ENCODE data around the gene DLGAP1. TPM values are rescaled to one million over a fixed set of nuclear protein-coding genes. Genes with fewer than 3 reads are reported as not detected.

Gene DLGAP1
- total and polyA plus RNA-seq, 7 donors: 0.13 to 2.6 (median 1.3) TPM; not detected in 1

- no peaks in the 10 kb centered on the region for H3K9me3 ChIP-seq
- H3K27me3 ChIP-seq: no peaks in the 10 kb centered on the region
- H3K27ac ChIP-seq: no peak overlapping the region
- no peaks in the 10 kb centered on the region for H3K36me3 ChIP-seq
- no peaks in the 10 kb centered on the region for H3K4me1 ChIP-seq
- TF ChIP-seq POLR2AphosphoS5 (IDR thresholded peaks at IDR 0.05) (no peak), CTCF (IDR thresholded peaks at IDR 0.05) (no peak), POLR2A (IDR thresholded peaks at IDR 0.05) (no peak), EP300 (IDR thresholded peaks at IDR 0.05) (no peak)
- DNase-seq: no peak
- no peak overlapping the region for H3K4me3 ChIP-seq
- 97% methylated on average over 2 of the region's 2 CpGs for WGBS, 2 donors
- intact Hi-C loops (cut with DNase I): no loop called here
Observed at GRCh38 chr18:4271952-4272351, 183.2 kb downstream of the DLGAP1 start.

DNA sequence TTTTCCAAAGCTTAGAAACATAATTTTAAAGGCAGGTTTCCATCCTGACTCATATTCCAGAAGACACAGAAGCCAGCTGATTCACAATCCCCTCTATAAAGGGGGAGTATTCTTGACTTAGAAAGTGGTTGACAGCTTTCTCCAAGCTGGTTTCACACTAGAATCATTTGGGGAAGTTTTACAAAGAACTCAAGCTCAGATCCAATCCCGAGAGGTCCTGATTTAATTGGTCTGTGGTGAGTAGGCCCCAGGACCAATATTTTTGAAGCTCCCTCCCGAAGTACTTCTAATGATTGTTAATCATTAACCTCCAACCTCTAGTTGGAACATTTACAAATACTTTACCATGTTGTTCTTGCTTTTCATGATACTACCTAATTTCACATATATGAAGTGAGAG lies 184.1 kb downstream of the DLGAP1 start:
- Histone ChIP-seq H3K36me3 (no peaks in the 10 kb centered on the region), H3K4me3 (no peak overlapping the region), H3K27ac (no peak overlapping the region), H3K9me3 (no peaks in the 10 kb centered on the region), H3K4me1 (no peaks in the 10 kb centered on the region), H3K27me3 (no peaks in the 10 kb centered on the region)
- intact Hi-C loops (cut with DNase I): no loop called here
- no peak for DNase-seq
- no peak for TF ChIP-seq CTCF (IDR thresholded peaks at IDR 0.05)
- TF ChIP-seq POLR2A (IDR thresholded peaks at IDR 0.05): no peak
- TF ChIP-seq POLR2AphosphoS5 (IDR thresholded peaks at IDR 0.05): no peak
- TF ChIP-seq EP300 (IDR thresholded peaks at IDR 0.05): no peak
- 19 to 74% methylated on average over 2 of the region's 2 CpGs for WGBS, 2 donors

GRCh38 chr18:4270016-4270415 lies 185.1 kb downstream of the DLGAP1 start:
- no peak for DNase-seq
- Histone ChIP-seq H3K27me3 (no peaks in the 10 kb centered on the region), H3K4me1 (no peaks in the 10 kb centered on the region), H3K4me3 (no peak overlapping the region), H3K36me3 (no peaks in the 10 kb centered on the region), H3K9me3 (no peaks in the 10 kb centered on the region), H3K27ac (no peak overlapping the region)
- TF ChIP-seq CTCF (IDR thresholded peaks at IDR 0.05) (no peak), POLR2AphosphoS5 (IDR thresholded peaks at IDR 0.05) (no peak), POLR2A (IDR thresholded peaks at IDR 0.05) (no peak), EP300 (IDR thresholded peaks at IDR 0.05) (no peak)
- intact Hi-C loops (cut with DNase I): no loop called here
- 87 to 88% methylated on average over 3 of the region's 3 CpGs for whole genome bisulfite sequencing, 2 donors

GRCh38 chr18:4267641-4268040 lies 187.5 kb downstream of the DLGAP1 start:
- WGBS, 2 donors: 82 to 87% methylated on average over 5 of the region's 5 CpGs
- intact Hi-C loops (cut with DNase I): no loop called here
- Histone ChIP-seq H3K27ac (no peak overlapping the region), H3K36me3 (no peaks in the 10 kb centered on the region), H3K4me3 (no peak overlapping the region), H3K9me3 (no peaks in the 10 kb centered on the region), H3K4me1 (no peaks in the 10 kb centered on the region), H3K27me3 (no peaks in the 10 kb centered on the region)
- TF ChIP-seq POLR2AphosphoS5 (IDR thresholded peaks at IDR 0.05) (no peak), POLR2A (IDR thresholded peaks at IDR 0.05) (no peak), CTCF (IDR thresholded peaks at IDR 0.05) (no peak), EP300 (IDR thresholded peaks at IDR 0.05) (no peak)
- no peak for DNase-seq

DNA sequence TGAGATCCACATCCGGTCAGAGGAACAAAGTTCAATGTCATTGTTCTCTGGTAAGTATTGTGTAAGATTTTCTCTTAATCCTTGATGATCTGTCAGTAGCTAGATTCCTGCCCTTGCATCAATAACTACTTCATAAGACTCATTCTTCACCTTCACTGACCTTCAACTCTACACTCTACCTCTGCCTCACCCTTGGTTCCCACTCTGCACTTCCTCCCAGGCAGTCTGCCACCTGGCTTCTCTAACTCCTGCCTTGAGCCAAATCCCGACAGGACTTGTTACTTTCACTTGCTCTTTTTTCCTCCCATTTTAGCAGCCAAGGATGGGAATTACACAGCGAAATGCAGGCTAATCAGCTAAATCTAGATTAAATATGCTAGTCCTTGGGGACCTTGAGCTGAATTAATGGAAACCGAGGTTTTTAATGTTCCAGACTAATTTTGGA lies 190.7 kb downstream of the DLGAP1 start:
- TF ChIP-seq CTCF (IDR thresholded peaks at IDR 0.05) (no peak), POLR2A (IDR thresholded peaks at IDR 0.05) (no peak), POLR2AphosphoS5 (IDR thresholded peaks at IDR 0.05) (no peak), EP300 (IDR thresholded peaks at IDR 0.05) (no peak)

More for the DNA sequence above, 190.7 kb downstream of the DLGAP1 start:
- H3K36me3 ChIP-seq: no peaks in the 10 kb centered on the region
- peak overlapping the region in 1 of 4 donors; percentile 32 for H3K27ac ChIP-seq
- no peaks in the 10 kb centered on the region for H3K4me1 ChIP-seq
- intact Hi-C loops (cut with DNase I): no loop called here
- no peaks in the 10 kb centered on the region for H3K9me3 ChIP-seq
- no peaks in the 10 kb centered on the region for H3K27me3 ChIP-seq
- no peak for DNase-seq
- H3K4me3 ChIP-seq: no peak overlapping the region
- WGBS, 2 donors: 51 to 69% methylated on average over 4 of the region's 4 CpGs
